GM18505 (cell line): Measurements from ENCODE around the gene TBCK.

Experiments
- ATAC-seq: cut with Tn5 transposase; IDR thresholded peaks from one replicate; pipeline ENCODE4 v1.9.1; 2021; ENCODE audit not compliant: unreplicated experiment
- POLR2A ChIP-seq: IDR thresholded peaks from 4 replicates; pipeline ENCODE4 v1.6.1; 2011; ENCODE audit warnings: borderline replicate concordance; ENCODE audit not compliant: insufficient read depth, insufficient read length; ENCODE audit errors: extremely low read depth

Gene TBCK

DNA sequence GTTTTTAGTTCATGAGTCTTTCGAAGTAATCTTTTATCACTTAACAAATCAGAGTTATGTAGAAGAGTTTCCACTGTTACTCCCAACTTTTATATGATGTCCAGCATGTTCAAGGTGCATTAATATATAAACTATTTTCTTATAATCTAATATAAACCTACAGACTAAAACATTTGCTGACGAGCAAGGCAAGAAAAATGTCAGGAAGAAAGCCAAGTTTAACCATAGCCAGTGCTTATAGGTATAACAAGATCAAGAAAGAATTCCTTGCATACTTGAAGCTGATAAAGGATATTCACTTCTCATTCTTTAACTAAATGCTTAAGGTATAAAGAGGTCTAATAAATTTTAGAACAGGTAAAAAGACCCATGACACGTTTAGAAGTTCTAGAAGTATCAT lies 253.0 kb downstream of the TBCK start:
- no peak for ATAC-seq
- TF ChIP-seq POLR2A: no peak

DNA sequence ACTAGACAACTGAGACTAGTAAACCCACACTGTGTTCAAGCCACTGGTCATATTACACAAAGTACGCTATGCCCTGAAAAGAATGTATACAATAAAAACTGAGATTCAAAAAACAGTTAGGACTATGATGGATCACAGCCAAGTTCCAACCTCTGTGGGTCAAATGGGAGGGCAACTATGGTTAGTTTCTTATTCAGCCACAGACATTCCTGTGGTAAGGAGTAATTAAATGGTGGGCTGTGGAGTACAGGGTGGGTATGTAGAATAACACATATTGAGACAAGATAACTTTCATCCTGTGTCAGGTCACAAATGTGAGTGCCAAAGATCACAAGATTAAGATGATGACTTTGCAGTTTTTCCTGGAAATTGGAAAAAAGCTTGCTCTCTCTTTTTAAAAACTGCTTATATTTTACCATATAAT lies 253.5 kb downstream of the TBCK start:
- TF ChIP-seq POLR2A: no peak

DNA sequence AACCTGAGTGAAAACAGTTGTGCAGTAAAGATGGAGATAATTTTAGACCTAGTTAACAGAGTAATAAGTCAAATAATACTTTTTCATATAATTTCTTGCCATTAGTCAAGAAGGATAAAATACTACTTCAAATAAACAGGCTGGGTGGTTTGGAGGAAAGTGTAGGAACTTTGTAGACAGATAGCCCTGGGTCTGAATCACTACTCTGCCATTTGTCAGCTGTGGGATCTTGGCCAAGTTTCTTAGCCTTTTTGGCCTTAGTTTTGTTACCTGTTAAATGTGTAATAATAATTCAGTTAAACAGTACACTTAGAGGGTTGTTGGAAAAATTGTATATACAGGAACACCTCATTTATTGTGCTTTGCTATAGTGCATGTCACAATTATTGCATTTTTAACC lies 257.1 kb downstream of the TBCK start:
- no peak for TF ChIP-seq POLR2A
- ATAC-seq: no peak

More for the DNA sequence above, 253.5 kb downstream of the TBCK start:
- ATAC-seq: no peak

DNA sequence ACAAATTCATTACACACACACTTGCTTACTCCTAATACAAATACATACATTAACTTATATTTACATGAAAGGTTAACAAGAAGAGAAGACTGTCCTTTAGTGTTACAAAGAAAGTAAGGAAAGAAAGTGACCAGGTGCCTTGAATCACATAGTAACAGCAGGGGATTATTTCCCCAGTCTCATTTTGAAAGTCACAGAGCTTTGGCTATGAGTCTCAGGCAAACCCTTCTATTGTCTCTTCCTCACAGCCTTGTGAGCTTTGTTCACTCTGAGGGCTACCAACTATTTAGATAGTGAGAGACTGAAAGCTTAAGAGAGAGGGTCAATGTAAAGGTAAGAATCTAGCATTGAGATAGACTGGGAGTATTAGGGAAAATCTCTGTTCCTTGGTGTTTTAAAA lies 259.1 kb downstream of the TBCK start:
- no peak for TF ChIP-seq POLR2A
- ATAC-seq: no peak

DNA sequence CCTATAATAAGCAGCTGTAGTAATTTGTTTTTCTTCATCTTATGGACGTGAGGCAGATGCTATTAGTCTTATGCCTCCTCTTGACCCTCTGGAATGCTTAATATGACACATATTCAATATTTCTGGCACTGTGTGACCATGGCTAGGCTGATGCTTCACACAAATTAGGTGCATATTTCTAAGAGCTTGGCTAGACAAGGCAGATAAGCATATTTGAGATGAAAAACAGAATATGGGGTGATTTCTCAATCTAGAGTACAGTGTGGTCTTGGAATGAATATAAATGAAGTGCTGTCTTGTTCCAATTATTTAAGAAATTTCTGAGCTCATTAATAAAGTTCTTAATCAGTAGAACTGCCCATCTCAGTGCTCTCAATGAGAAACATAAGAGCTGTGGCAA lies 264.5 kb downstream of the TBCK start:
- no peak for ATAC-seq
- no peak for TF ChIP-seq POLR2A

DNA sequence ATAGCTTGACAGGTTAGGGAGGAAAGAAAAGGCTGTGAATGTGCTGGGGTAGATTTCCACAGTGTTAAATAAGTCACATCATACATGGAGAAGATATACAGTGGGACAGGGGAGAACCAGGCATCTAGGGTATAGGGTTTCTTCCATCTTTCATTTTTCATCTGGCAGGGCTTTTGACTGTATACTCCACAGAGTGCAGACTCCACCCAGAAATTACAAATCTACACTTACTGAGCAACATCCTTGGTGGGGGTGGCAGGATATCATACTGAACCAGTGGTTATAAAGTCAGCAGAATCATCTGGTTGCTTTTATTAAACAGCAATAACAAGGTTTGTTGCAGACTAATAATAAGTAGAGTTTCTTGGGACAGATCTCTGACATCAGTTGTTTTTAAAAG lies 266.5 kb downstream of the TBCK start:
- TF ChIP-seq POLR2A: no peak
- ATAC-seq: no peak

DNA sequence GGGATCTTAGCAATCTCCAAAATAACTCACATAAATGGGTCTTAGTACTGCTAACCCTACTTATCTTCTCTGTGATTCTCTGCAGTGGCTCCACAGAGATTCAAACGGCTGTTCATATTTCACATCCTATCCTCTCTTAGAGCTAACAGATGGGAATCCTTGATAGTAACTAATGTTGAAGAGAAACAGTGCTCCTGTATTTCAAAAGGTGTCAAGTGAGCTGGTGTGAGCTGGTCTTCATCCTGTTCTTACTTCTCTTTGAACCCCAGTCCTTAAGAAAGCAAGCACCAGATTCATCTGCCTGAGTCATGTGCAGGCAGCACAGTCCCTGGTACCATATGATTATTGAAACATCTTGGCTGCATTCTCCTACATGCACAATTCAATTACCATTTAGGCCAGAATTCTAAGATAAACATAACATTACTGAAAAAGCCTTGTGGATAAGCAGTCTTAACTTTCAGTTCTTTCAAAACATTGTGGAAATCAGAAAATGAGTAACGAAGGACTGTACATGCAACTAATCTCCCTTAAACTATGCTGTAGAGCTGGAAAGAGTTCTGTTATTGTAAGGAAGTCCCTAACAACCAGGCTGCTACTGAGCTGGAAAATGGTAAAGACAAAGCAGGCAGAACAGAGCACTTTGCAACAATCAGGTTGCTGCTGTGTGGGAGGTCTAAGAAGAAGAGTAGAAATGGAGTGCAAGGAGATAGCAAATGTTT lies 267.6 kb downstream of the TBCK start:
- no peak for TF ChIP-seq POLR2A
- no peak for ATAC-seq

DNA sequence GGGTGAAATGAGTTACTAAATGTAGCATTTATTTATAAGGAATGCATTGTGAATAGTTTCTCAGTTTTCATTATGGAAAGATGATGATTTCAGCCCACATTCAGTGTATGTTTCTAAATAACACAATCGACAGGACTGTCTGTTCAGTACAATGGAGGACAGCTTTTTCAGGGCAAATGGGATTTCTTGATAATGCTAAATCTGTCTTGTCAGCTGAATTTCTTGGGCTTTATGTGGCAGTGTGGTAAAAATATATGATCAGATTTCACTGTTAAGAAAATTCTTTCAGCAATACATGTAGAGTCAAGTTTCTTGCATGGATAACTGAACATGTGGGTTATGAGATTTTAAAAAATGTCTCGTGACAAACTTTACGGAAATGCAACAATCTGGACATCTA lies 269.9 kb downstream of the TBCK start:
- ATAC-seq: no peak
- no peak for TF ChIP-seq POLR2A

DNA sequence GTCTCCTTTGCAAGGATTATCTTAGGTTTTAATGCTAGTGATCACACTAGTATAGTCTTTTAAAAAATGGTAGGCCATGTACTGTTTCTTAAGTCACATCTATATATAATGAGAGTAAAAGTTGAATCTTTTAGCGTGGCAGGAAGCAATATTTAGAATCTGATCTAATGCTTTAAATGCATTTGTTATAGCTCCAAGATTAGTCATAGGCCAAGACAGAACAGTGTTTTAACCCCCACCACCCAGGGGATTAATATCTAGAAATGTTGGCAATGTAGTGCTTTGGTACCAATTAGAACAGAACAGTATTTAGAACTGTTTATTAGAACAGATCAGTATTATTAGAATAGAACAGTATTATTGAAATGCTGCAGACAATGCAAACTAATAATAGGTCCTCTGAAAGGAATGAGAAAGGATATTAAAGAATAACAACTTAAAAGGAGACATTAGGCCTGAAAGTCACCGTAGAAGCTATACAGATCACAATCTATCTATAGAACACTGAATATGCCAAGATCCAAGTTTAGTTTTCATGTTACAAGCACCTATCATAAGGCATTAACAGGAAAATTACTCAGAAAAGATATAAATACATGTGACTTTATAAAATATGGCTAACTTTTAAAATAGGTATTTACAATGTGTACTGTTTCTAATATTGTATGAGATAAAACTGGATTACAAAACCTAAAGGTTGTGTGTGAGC lies 274.6 kb downstream of the TBCK start:
- TF ChIP-seq POLR2A: no peak
- ATAC-seq: no peak

DNA sequence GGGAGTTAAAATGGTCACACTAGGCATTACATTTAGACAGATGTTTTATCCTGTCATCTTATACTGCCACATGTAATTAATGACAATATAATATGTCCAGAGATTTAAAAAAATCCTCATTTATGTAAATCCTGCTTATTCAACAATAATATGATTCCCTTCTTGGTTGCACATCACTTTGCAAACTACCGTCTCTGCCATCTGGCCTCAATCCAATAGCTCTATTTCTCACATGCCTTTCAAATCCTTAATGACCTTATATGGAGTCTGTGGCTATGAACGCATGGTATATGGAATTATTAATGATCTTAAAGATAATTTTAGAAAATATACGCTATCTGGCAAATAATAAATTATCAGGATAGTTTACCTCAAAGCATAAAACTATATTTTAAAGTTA lies 276.2 kb downstream of the TBCK start:
- no peak for TF ChIP-seq POLR2A
- no peak for ATAC-seq

DNA sequence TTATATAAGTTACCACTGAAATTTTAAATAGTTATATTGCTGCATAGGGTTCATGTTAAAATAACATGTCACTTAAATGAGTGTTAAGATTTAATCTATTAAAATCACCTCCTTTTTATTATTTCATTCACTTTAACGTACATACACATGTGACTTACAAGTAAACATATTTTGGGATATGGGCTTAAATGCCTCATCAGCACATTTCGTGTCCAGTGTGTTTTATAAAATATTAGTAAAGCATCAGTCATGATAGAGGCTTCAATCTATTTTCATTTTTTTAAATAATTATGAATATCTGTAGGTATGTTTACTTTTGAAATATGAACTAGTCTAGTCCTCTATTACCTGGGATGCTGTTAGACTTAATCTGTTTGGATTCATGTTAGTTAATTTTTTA lies 277.1 kb downstream of the TBCK start:
- ATAC-seq: no peak
- no peak for TF ChIP-seq POLR2A

DNA sequence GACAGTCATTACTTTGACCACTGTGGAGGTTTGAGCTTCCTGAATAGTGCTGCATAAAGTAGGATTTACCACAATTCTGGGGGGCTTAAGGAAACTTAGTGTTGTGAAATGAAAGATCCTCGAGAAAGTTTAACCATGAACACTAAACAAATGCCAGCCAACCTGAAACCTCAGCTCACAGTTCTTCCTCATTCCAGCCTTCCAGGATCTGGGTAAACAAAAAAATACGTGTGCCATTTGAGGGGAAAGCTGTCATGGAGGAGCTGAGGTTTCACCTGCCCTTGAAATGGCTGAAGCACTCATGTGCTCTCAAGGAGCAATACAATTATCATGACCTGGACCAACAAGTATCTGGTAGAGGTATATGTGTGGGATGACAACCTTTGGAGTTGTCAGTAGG lies 278.0 kb downstream of the TBCK start:
- ATAC-seq: no peak
- TF ChIP-seq POLR2A: no peak

DNA sequence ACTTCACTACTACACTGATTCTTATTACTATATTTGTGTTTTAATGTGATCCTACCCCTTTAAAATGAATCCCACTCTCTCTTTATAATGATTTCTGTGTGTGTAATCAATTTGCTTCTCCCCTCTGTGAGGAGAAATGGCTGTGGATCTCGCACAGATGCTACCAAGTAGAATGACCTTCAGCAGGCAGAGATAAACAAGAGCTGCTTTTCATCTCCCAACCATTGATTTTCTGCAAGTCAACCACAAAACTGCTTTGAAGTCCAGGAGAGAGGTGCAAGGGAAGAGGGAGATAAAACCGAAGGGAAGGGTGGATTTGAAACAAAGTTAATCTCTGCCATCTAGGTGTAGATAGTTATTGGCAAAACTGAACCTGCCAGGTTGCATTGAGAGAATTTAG lies 279.2 kb downstream of the TBCK start:
- no peak for ATAC-seq
- TF ChIP-seq POLR2A: no peak

DNA sequence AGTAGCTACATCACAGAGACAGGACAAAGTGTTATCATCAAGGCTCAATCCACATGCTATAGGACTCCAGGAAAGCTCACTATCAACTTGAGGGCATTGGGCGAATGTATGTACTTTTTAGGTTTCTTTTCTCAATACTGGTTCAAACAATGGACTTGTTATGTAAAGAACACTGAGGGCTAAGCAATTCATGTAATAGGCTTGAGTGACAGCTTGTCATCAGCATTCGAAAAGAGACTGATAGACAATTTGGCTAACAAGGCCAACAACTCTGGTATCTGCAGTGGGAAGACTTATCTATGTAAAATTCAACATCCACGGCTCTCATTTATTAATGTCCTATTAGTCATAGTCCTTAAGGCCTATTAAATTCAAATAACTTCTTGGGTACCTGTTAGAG lies 279.7 kb downstream of the TBCK start:
- TF ChIP-seq POLR2A: no peak
- ATAC-seq: no peak
